Stimulated activated CD8-positive, alpha-beta memory T cell treated with anti-CD3 and anti-CD28 coated beads, Interleukin-15, amount 100 ng/mL, for 24 hours (primary cell): ENCODE results near the gene CKMT2.

Experiments
- DNase-seq: peaks from one replicate; pipeline ENCODE4 v3.0.0-alpha.2; 2020; ENCODE audit warnings: low read depth

The CKMT2 gene

GRCh38 chr5:81233080-81233634 is at the start of gene CKMT2:
Gene CKMT2 (plus strand): TSS chr5:81233322. CDS start chr5:81251133, 17,811 bp downstream.
- no peak for DNase-seq

DNA sequence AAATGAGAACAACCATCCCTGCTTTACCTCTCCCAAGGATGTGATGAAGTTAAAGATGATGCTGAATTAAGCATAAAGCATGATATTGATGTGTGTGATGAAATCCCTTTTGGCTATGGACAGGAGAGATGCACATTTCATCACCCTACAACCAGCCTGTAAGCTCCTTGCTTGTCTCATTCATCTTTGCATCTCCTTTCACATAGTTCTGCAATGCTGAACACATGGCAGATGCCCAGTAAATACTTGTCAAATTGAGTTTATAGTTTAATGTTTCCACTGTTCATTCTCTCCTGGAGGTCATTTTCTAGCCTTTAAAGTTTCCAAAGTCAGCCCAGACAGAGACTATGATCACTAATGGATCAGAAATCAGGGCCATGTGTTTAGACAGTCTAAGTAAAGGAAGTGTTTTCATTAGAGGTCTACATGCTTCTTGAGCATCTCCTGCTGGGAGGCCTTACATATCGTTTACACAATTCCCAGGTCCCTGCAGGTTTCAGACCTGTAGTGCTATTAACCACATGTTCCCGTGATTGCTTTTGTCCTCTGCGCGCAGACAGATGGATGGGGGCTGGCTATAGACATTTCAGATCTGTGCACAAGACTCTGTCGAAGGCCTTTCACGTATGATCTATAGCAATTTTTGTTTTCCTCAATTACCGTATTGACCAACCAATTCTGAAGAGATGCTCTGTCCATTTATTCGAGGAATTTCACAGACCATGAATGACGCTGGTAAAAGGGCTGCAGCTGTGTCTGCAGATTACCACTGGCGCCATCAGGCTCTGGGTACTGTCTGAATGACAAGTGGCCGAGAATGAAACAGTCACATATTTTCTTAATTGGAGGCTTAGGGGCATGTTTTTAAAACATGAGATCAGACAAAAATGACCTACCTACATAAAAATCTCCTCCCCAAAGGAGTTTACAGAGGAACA is 49.0 kb upstream of the CKMT2 start:
- DNase-seq: no peak

DNA sequence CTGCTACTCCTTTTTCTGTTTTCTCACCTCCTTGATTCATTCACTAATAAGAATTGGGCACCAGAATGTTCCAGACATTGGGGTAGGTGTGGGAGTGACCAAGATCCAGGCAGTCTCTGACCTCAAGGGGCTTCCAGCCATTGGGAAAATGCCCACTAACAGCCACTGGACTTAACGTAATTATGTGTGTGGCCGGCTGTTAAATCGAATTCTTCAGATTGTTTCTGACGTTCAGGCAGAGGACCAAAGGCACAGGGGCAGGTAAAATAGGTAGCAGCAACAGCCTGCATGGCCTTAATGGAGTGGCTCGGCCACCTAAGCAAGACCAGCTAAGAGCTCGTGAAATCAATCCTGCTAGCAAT is 48.4 kb upstream of the CKMT2 start:
- DNase-seq: no peak

GRCh38 chr5:81187885-81188284 is 45.2 kb upstream of the CKMT2 start:
- no peak for DNase-seq

DNA sequence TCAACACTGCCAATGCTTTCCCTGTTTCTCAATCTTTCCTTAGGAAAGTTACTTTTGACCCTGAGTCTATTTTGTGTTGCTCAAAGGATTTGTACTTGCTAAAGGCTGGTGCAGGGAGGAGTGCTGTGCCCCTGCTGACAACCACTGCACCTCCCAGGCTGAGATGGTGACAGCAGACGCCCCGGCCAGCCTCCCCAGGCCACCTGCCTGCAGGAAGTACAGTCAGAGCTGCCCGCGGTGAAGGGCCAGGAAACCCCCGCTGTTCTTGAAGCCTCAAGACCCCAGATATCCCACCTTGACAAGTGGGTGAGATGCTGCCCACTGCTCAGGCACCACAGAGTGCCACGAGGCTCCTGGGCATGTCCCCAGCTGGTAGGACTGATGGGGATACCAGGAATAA is 44.2 kb upstream of the CKMT2 start:
- DNase-seq: no peak

- DNase-seq: no peak
These were observed 43.1 kb upstream of the CKMT2 start for GRCh38 chr5:81189875-81190498.

DNA sequence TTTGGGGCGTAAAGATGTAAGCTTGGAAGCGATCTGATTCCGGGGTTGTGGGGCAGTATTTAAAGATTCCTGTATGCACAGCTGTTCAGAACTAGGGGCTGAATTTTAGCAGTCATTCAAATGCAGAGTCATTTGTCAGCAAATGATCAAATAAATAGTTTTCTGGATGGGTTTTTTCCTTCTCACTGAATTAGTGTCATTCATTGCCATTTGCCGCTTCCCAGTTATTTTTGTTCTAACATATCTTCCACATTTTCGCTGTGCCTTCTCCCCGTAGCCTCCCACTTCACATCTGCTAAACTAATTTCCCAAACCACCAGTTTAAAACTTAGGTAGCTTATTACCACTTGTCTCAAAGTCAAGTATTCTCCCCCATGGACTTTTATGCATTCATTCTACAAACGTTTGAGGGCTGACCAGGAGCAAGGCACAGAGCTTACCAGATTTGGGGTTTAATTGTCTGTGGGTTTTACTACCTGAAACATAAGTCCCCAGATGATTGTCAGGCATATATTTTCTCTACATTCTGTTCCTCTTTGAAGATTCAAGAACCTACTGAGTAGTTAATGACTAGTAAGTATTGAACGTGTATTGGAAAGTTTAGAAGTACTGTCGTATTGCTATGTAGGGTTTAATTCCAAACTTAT is 41.3 kb upstream of the CKMT2 start:
- DNase-seq: no peak

DNA sequence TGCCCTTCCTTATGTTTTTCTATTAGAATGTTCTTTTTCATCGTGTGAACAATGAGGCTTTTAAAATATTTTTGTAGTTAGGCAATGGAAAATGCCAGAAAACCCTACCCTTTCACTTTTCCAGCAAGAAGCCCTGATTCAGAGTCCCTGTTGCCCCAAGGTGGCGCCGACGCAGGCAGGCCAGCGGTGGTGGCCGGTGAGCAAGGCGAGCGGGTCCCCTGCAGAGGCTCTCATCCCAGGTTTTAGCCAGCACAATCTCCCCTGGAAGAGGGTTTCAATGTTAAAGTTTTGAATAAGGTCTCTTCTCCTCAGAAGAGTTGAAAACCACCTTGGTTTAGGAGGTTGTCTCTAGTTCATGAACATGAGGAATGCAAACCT is 40.8 kb upstream of the CKMT2 start:
- no peak for DNase-seq

GRCh38 chr5:81194633-81195334 is 38.3 kb upstream of the CKMT2 start:
- peak; percentile 70 for DNase-seq

DNA sequence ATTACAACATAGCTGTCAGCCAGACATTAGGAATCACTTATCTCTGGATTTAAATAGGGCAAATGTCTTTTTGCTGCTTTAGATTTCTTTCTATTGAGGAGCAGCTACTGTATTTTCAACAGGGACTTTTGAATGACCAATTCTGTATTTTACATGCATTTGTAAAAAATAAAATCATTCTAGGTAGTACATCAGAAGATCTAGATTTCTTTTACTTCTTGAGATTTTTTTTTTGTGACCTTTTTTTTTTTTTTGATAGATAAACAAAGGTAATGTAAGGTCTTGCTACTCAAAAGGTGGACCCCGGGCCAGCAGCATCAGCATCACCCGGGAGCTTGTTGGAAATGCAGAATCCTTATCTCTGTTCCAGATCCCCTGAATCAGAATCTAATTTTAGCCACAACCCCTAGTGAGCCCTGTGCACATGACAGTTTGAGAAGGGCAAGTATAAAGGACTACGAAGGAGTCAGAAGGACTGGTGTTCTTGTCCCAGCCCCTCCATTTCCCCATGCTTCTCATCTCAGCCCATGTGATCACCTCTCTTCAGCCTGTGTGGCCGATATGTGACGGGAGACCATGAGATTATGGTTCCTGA is 37.7 kb upstream of the CKMT2 start:
- DNase-seq: no peak

DNA sequence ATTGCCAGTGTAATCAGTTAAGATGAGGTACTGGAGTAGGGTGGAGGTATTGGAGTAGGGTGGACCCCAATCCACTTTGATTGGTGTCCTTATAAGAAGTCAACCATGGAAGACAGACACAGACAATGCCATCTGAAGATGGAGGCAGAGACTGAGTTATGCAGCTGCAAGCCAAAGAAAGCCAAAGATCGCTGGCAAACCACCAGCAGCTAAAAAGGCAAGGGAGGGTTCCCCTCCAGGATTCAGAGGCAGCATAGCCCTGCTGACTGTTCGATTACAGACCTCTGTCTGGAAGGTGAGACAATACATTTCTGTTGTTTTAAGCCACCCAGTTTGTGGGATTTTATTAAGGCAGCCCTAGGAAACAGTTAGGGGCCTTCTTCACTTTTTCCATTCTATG is 30.5 kb upstream of the CKMT2 start:
- DNase-seq: no peak

DNA sequence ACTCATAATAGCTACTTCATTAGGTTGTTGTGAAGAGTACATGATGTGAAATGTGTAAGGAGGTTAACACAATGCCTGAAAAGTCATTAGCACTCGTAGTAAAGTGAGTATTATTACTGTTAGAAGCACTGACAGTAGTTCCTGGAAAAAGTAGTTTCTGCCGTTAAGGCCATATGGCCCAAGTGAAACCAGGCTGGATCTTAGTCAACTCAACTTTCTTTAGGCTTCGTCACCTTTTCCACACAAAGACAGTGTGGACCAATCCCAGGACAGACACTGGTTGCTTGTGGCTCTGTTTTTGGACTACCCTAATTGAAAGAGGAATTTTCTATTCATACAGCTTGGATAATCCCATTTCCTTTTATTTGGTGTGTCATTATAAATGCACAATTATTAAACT is 29.4 kb upstream of the CKMT2 start:
- DNase-seq: no peak

- DNase-seq: no peak
These were observed 28.9 kb upstream of the CKMT2 start for GRCh38 chr5:81204205-81204604.

DNA sequence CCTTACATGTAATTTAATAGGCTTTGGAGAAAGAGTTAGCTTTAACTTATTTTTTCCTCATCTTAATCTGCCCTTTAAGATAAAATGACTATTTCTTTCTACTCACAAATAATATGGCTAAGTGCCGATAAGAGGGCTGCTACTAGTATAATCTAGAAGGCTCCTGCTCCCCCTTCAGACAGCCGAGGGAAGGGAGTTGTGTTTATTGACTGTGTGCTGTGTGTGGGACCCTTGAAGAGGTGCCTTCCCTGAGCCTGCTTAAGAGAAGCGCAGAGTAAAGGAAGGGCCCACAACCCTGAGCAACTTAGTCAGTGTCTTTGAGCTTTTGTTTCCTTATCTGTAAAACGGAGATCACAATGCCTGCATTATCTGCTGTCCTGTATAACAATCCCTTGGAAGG is 28.1 kb upstream of the CKMT2 start:
- no peak for DNase-seq

DNA sequence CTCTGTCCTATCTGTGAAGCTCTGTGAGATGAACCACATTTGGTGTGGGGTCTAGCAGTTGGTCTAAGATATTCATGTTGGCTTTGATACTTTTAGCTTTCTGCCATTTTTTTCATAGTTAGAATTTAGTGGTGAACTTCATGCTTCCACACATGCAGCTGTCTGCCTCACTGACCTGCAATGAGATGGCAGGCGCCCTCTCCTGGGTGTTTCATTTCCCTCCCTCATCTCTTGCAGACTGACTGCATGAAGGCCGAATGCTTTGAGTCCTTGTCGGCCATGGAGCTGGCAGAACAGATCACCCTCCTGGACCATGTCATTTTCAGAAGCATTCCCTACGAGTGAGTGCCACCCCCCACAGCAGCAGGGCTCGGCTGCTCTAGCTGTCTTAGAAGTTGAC is 26.1 kb upstream of the CKMT2 start:
- DNase-seq: no peak

- DNase-seq: no peak
These were observed 24.2 kb upstream of the CKMT2 start for GRCh38 chr5:81208904-81209303.

GRCh38 chr5:81209386-81209785 is 23.7 kb upstream of the CKMT2 start:
- no peak for DNase-seq

DNA sequence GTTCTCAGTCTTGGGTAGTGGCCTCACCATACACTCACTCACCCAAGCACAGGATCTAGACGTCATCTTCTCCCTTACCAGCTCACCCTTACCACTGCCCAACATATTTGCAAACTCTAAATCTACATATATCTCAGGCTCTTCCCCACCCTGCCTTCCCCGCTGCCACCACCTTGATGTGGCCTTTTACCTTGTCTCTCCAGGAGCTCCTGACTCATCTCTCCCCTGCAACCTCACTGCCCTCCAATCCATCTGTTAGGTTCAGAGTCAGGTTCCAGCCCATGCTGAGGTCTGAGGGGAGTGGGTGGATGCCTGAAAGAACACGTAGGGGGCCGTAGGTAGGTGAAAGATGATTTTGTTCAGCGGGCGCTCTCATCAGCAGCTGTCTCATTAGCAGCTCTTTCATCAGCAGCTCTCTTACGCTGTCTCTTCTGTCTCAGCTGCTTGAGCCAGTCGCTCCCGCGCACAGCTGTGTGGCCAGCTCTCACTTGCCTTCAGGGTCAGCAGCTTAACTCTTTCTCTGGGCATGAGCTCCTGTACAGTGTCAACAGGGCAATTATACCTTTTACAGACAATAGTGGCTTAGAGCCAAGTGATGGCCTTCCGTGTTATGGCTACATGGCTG is 23.1 kb upstream of the CKMT2 start:
- DNase-seq: no peak

DNA sequence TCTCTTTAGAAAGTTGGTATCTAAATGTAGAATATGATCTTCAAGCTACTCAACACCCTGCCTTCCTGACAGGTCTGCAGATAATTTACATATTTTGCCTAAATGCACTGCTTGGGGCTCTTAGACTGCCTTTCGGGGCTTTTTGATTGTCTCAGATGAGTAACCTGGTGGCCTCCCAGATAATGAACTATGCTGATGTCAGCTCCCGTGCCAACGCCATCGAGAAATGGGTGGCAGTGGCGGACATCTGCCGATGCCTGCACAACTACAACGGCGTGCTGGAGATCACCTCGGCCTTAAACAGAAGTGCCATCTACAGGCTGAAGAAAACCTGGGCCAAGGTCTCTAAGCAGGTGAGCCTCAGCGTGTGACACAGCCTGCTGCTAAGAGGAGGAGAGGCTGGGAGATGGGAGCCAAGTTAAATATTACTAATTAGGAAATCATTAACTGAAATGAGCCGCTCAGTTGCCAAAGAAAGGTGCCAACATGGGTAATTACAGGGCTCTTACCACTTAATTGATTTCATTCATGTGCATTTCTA is 20.8 kb upstream of the CKMT2 start:
- DNase-seq: no peak

DNA sequence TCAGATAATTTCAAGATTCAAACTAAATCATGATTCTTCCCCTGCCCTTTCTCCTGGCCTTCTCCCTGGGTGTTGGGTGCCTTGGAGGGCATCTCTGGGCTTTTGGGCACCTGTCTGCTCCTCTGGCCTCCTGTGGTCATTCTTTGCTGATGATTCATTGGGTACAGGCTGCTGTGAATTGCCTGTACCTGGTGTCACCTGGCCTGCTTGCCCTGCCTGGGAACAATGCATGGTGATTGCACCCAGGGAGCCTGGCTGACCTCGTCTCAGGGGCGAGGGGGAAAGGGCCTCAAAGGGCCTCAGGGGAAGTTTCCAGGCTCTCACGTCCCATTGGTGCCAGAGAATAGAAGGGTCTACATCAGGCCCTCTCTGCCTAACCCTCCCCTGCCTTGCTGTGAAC is 20.1 kb upstream of the CKMT2 start:
- DNase-seq: no peak

DNA sequence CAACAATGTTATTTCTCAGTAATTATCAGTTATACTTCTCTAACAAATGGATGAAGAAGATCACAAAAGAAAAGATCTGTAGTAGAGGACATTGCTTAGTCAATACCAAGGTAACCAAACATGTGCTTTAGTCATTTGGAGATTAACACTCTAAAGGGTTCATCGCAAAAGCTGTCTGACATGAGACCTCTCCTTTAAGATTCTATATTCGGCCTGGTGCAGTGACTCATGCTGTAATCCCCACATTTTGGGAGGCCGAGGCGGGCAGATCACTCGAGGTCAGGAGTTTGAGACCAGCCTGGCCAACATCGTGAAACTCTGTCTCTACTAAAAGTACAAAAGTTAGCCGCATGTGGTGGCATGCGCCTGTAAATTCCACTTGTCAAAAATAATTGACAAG is 18.3 kb upstream of the CKMT2 start:
- no peak for DNase-seq
